Bronchial epithelial cell (primary cell): ENCODE results near the gene RNF157. TPM values are rescaled to one million over a fixed set of nuclear protein-coding genes. Genes with fewer than 3 reads are reported as not detected.

ENCODE experiments used
- DNase-seq: peaks from one replicate; pipeline ENCODE4 v3.0.0-alpha.2; 2010; ENCODE audit warnings: low read depth
- FAIRE-seq: peaks from 2 replicates; lab custom pipeline; 2011; peaks lifted over from hg19 to GRCh38; lab: Jason Lieb, UNC
- H3K27me3 ChIP-seq: 2 replicates; pipeline ENCODE4 v1.5.1; 2011; ENCODE audit warnings: low read length; ENCODE audit not compliant: control insufficient read depth, insufficient read depth
- H3K36me3 ChIP-seq: 2 replicates; pipeline ENCODE4 v1.5.1; 2011; ENCODE audit warnings: low read length; ENCODE audit not compliant: control insufficient read depth, insufficient read depth
- H3K4me3 ChIP-seq: 2 replicates; pipeline ENCODE4 v1.5.1; 2011; ENCODE audit warnings: mild to moderate bottlenecking, low read depth, low read length, control low read depth
- CTCF ChIP-seq: IDR thresholded peaks from 2 replicates; pipeline ENCODE4 v1.5.1; 2011; ENCODE audit warnings: mild to moderate bottlenecking, moderate library complexity, low read length, control low read depth, inconsistent platforms; ENCODE audit not compliant: insufficient read depth, severe bottlenecking
- total RNA-seq: library from RNA; depleted of rRNA; stranded (reverse); fragments of >200 nt; gene quantifications from 2 replicates; pipeline ENCODE4 v1.2.1, GENCODE V29; 2014

The RNF157 gene
- total RNA-seq, 1 donor from 2014 or later = not detected

GRCh38 chr17:76199469-76199868, 40.8 kb downstream of the RNF157 start:
- TF ChIP-seq CTCF = no peak
- no peak overlapping the region for H3K4me3 ChIP-seq
- H3K36me3 ChIP-seq = no peaks in the 10 kb centered on the region
- H3K27me3 ChIP-seq = no peaks in the 10 kb centered on the region
- DNase-seq (no peak), FAIRE-seq (no peak)

- H3K36me3 ChIP-seq = no peaks in the 10 kb centered on the region
- FAIRE-seq (no peak), DNase-seq (peak; percentile 8)
- no peaks in the 10 kb centered on the region for H3K27me3 ChIP-seq
- TF ChIP-seq CTCF = no peak
- H3K4me3 ChIP-seq = no peak overlapping the region
Measured at GRCh38 chr17:76198702-76199101, 41.6 kb downstream of the RNF157 start.

- no peak for DNase-seq
- FAIRE-seq = no peak
- Histone ChIP-seq H3K4me3 (no peak overlapping the region), H3K27me3 (no peaks in the 10 kb centered on the region), H3K36me3 (no peaks in the 10 kb centered on the region)
- TF ChIP-seq CTCF = no peak
Measured at GRCh38 chr17:76197911-76198310, 42.4 kb downstream of the RNF157 start.

DNA sequence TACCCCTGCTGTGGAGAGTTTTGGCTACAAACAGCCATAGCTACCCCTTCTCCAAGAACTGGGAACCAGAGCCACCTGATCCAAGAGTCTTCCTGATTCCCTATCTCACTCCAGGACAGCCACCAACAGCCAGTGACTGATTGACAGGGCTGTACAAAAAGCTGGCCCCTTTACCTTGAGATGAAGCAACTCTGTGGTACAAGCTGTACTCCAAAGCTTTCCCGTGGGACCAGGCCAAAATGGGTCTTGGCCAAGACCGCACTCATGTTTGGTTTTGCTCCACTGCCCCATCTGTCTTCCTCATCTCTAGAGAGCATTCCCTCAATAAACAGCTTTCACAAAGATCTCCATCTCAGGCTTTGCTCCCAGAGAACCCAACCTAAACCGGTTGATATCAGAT, 43.6 kb downstream of the RNF157 start:
- TF ChIP-seq CTCF = no peak
- no peak for FAIRE-seq
- Histone ChIP-seq H3K36me3 (no peaks in the 10 kb centered on the region), H3K4me3 (no peak overlapping the region), H3K27me3 (no peaks in the 10 kb centered on the region)
- DNase-seq = no peak

DNA sequence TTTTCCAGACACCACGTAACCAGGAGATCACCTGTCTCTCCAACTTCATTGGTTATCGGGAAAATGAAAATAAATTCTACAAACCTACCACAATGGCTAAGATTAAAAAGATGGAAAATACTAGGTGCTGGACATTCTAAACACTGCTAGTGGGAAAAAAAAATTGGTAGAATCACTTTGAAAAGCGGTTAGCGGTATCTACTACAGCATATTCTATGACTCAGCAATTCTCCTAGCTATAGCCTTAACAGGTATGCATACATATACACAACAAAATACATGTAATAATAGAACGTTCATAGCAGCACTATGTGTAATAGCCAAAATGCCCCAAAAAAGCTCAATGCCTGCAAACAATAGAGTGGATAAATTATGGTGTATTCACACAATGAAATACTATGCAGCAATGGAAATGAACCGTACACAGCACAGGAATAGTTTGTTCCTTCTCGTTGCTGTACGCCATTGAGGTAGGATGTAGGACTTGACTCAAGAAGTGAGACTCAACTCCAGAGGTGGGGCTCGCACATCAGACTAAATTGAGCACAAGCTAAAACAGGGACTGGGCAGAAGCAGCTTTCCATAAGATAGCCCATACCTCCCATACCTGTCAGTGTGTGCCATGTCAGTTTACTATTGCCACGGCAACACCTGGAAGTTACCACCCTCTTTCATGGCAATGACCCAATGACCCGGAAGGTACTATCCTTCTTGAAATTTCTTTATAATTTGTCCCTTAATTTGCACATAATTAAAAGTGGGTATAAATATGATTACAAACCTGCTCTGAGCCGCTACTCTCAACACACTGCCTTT, 44.8 kb downstream of the RNF157 start:
- no peak for TF ChIP-seq CTCF
- H3K27me3 ChIP-seq = no peaks in the 10 kb centered on the region
- H3K4me3 ChIP-seq = no peak overlapping the region
- no peak for DNase-seq
- H3K36me3 ChIP-seq = no peaks in the 10 kb centered on the region
- no peak for FAIRE-seq
